Neural cell (in vitro differentiated cells): ENCODE measurements around the gene C1orf167. TPM values are rescaled to one million over a fixed set of nuclear protein-coding genes. Genes with fewer than 3 reads are reported as not detected.

Experiments
- H2AFZ ChIP-seq: fragments of 200-600, 300-800 bp; sonication (generic), shearing (Covaris generic); 2 replicates; pipeline ENCODE4 v1.6.0; 2014; ENCODE audit warnings: low read depth, mild to moderate bottlenecking, antibody characterized with exemption, low read length, moderate library complexity
- H3F3A ChIP-seq: fragments of 200-600 bp; shearing (Covaris generic); 2 replicates; pipeline ENCODE4 v1.6.1; 2016; ENCODE audit warnings: mild to moderate bottlenecking, moderate library complexity, mixed read lengths, antibody characterized with exemption, low read length; ENCODE audit not compliant: insufficient read depth, poor library complexity, severe bottlenecking
- H3K27ac ChIP-seq: fragments of 200-600, 300-800 bp; sonication (generic), shearing (Covaris generic); 2 replicates; pipeline ENCODE4 v1.5.1; 2014; ENCODE audit warnings: mild to moderate bottlenecking, low read length, moderate library complexity
- H3K27me3 ChIP-seq: fragments of 300-800, 200-600 bp; sonication (generic), shearing (Covaris generic); 2 replicates; pipeline ENCODE4 v1.6.0; 2014; ENCODE audit warnings: mild to moderate bottlenecking, low read depth, low read length, moderate library complexity; ENCODE audit not compliant: insufficient read depth
- H3K36me3 ChIP-seq: fragments of 300-800, 200-600 bp; sonication (generic), shearing (Covaris generic); 2 replicates; pipeline ENCODE4 v1.5.1; 2014; ENCODE audit warnings: mild to moderate bottlenecking, antibody characterized with exemption, low read length, moderate library complexity; ENCODE audit not compliant: insufficient read depth
- H3K4me2 ChIP-seq: fragments of 300-800, 200-600 bp; sonication (generic), shearing (Covaris generic); 2 replicates; pipeline ENCODE4 v1.6.0; 2014; ENCODE audit warnings: mild to moderate bottlenecking, low read length
- H3K4me3 ChIP-seq: fragments of 300-800, 200-600 bp; sonication (generic), shearing (Covaris generic); 2 replicates; pipeline ENCODE4 v1.5.1; 2014; ENCODE audit warnings: mild to moderate bottlenecking, low read length, moderate library complexity
- H3K79me2 ChIP-seq: fragments of 200-600 bp; shearing (Covaris generic); replicated peaks from 2 replicates; pipeline ENCODE4 v1.6.0; 2014; ENCODE audit warnings: mild to moderate bottlenecking, low read length, moderate library complexity; ENCODE audit not compliant: insufficient read depth
- H3K9ac ChIP-seq: fragments of 300-800, 200-600 bp; sonication (generic), shearing (Covaris generic); 2 replicates; pipeline ENCODE4 v1.6.1; 2016; ENCODE audit warnings: mild to moderate bottlenecking, low read length, mixed read lengths
- H3K9me2 ChIP-seq: fragments of 200-600 bp; shearing (Covaris generic); 2 replicates; pipeline ENCODE4 v1.6.1; 2016; ENCODE audit warnings: mild to moderate bottlenecking, low read length, mixed read lengths; ENCODE audit not compliant: insufficient read depth
- H3K9me3 ChIP-seq: fragments of 200-600, 300-800 bp; sonication (generic), shearing (Covaris generic); 2 replicates; pipeline ENCODE4 v1.6.1; 2016; ENCODE audit warnings: mild to moderate bottlenecking, mixed run types, low read length, moderate library complexity, mixed read lengths
- H4K20me1 ChIP-seq: fragments of 200-600 bp; shearing (Covaris generic); 2 replicates; pipeline ENCODE4 v1.6.1; 2016; ENCODE audit warnings: mild to moderate bottlenecking, mixed run types; ENCODE audit not compliant: insufficient read depth
- CTCF ChIP-seq: fragments of 450-650 bp; IDR thresholded peaks from 2 replicates; pipeline ENCODE4 v1.5.1; 2014; ENCODE audit warnings: antibody characterized with exemption, mild to moderate bottlenecking, moderate library complexity; ENCODE audit not compliant: poor library complexity, severe bottlenecking
- EP300 ChIP-seq: fragments of 450-650 bp; conservative IDR thresholded peaks from 2 replicates; pipeline ENCODE4 v1.6.1; 2014; ENCODE audit warnings: antibody characterized with exemption, mild to moderate bottlenecking, moderate library complexity; ENCODE audit not compliant: poor library complexity, severe bottlenecking
- MXI1 ChIP-seq: fragments of 450-650 bp; conservative IDR thresholded peaks from 2 replicates; pipeline ENCODE4 v1.6.1; 2014; ENCODE audit warnings: antibody characterized with exemption, mild to moderate bottlenecking; ENCODE audit not compliant: poor library complexity, severe bottlenecking
- POLR2AphosphoS5 ChIP-seq: IDR thresholded peaks from 2 replicates; pipeline ENCODE4 v1.6.1; 2012
- REST ChIP-seq: IDR thresholded peaks from 2 replicates; pipeline ENCODE4 v1.6.1; 2012; ENCODE audit warnings: borderline replicate concordance
- TAF1 ChIP-seq: IDR thresholded peaks from 2 replicates; pipeline ENCODE4 v1.6.1; 2012; ENCODE audit warnings: low read depth
- polyA plus RNA-seq: library from polyadenylated mRNA; depleted of rRNA; stranded (reverse); fragments of >200 nt; gene quantifications from 2 replicates; pipeline ENCODE4 v1.2.3, GENCODE V29; 2014

The C1orf167 gene
- polyA plus RNA-seq, 1 donor from 2014 or later = not detected

DNA sequence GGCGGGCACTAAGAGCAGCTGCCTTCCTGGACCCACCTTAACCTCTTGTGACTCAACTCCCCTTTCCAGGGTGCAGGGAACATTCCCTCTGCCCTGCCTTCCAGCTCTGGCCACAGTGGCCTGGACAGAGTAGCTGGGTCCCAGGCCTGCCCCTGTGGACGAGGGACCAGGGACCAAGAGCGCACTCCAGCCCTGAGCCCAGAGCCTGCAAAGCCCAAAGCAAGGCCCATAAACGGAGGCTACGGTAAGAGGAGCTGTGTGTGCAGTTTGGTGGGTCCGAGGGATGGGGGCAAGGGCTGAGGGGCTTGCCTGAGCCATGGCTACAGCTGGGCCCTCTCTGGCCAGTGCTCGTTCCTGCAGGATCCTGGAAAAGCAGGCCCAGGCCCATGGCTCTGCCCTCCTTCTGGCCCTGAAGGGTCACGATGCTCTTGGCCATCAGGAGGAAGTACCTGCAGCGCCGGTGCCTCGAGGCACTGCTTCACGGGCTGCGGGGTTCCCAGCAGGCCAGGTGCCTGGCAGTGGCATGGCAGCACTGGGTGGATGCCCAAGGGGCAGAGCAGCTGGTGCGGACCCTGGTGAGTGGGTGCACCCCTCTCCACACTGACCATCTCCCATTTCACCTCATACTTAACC lies 25.9 kb downstream of the C1orf167 start:
- no peak overlapping the region for H3K9ac ChIP-seq
- H3K4me2 ChIP-seq = no peak overlapping the region
- H3K27ac ChIP-seq = no peak overlapping the region

DNA sequence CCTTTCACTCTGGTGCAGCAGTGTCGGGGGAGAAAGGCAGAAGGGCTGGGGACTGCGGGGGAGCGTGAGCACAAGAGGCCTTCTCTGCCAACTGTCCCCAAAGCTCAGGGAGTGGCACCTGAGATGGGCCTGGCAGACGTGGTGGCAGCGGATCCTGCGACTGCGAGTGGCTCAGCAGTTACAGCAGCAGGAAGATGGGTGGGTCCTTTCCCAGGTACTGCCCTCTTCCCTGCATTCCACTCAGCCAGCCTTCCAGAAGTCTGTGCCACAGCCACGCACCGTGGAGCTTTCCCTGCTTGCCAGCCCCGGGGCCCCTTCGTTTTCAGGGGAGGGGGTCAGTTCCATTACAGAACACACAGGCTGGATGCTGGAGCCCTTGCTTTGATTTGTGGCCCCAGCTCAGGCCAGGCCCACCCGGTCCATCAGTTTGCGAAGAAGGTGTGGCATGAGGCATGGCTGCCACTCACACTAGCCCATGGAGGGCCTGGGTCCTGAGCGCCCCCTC lies 26.6 kb downstream of the C1orf167 start:
- H3K79me2 ChIP-seq = no peaks in the 10 kb centered on the region
- no peaks in the 10 kb centered on the region for H3K9me3 ChIP-seq
- no peaks in the 10 kb centered on the region for H4K20me1 ChIP-seq
- TF ChIP-seq REST = no peak
- no peak for TF ChIP-seq EP300
- no peak for TF ChIP-seq CTCF
- no peak for TF ChIP-seq POLR2AphosphoS5
- no peak for TF ChIP-seq MXI1
- no peak overlapping the region for H2AFZ ChIP-seq
- H3F3A ChIP-seq = no peaks in the 10 kb centered on the region
- H3K9me2 ChIP-seq = no peaks in the 10 kb centered on the region
- H3K36me3 ChIP-seq = no peaks in the 10 kb centered on the region
- H3K4me3 ChIP-seq = no peak overlapping the region
- no peak overlapping the region for H3K27ac ChIP-seq
- H3K4me2 ChIP-seq = no peak overlapping the region
- no peak overlapping the region for H3K9ac ChIP-seq
- H3K27me3 ChIP-seq = no peaks in the 10 kb centered on the region

More for the DNA sequence above, 25.9 kb downstream of the C1orf167 start:
- H3K27me3 ChIP-seq = no peaks in the 10 kb centered on the region
- no peak for TF ChIP-seq CTCF
- TF ChIP-seq TAF1 = no peak
- no peak for TF ChIP-seq REST
- no peaks in the 10 kb centered on the region for H4K20me1 ChIP-seq
- H3K36me3 ChIP-seq = no peaks in the 10 kb centered on the region
- no peaks in the 10 kb centered on the region for H3K9me3 ChIP-seq
- no peaks in the 10 kb centered on the region for H3K79me2 ChIP-seq
- H3K4me3 ChIP-seq = no peak overlapping the region
- no peaks in the 10 kb centered on the region for H3F3A ChIP-seq
- no peaks in the 10 kb centered on the region for H3K9me2 ChIP-seq
- H2AFZ ChIP-seq = no peak overlapping the region
